Activated CD8-positive, alpha-beta memory T cell treated with anti-CD3 and anti-CD28 coated beads for 24 hours (primary cell): ENCODE measurements around the gene CCDC127.
"Not testable (repeated sequence)": the region's sequence is repeated elsewhere in the genome, so short reads cannot be mapped to it uniquely, and the experiment has no call there.

Experiments
- DNase-seq: peaks from one replicate; pipeline ENCODE4 v3.0.0-alpha.2; 2020

CCDC127 gene, protein sequence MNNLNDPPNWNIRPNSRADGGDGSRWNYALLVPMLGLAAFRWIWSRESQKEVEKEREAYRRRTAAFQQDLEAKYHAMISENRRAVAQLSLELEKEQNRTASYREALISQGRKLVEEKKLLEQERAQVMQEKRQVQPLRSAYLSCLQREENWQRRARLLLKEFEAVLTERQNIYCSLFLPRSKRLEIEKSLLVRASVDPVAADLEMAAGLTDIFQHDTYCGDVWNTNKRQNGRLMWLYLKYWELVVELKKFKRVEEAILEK

GRCh38 chr5:217494-218456 is at the start of gene CCDC127, which contains the start of gene SDHA:
CCDC127 (minus strand) TSS chr5:218153; CDS start chr5:216849, 1,304 bp downstream.
SDHA (plus strand) TSS chr5:218320; CDS start chr5:218356, 36 bp downstream.
- DNase-seq = peak; percentile 98

GRCh38 chr5:267716-268115 is 49.8 kb upstream of the CCDC127 start:
- peak; percentile 33 for DNase-seq

DNA sequence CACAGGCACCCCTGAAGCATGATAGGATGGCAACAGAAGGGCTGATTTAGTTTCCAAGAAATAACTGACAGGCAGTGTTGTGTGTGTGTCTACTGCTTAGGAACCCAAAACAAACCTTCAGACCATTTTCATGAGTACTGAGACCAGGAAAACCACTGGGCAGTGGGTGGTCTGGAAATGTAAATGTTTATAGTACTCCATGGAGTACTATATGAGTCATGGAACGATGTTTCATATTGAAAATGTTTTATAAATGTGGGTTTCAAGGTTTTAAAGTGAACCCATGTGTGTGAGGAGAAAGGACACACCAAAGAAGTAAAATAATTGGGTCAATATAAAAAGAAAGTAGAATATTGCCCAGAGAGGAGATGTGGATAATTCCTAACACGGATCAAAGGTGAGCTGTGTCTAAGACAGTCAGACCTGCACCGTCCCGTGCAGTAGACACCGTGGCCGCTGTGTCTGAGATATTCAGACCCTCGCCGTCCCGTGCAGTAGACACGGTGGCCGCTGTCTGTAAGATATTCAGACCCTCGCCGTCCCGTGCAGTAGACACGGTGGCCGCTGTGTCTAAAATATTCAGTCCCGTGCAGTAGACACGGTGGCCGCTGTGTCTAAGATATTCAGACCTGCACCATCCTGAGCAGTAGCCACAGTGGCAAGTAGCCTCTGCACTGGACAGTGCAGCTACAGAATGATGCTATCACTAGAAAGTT is 48.5 kb upstream of the CCDC127 start:
- peak; percentile 26 for DNase-seq

DNA sequence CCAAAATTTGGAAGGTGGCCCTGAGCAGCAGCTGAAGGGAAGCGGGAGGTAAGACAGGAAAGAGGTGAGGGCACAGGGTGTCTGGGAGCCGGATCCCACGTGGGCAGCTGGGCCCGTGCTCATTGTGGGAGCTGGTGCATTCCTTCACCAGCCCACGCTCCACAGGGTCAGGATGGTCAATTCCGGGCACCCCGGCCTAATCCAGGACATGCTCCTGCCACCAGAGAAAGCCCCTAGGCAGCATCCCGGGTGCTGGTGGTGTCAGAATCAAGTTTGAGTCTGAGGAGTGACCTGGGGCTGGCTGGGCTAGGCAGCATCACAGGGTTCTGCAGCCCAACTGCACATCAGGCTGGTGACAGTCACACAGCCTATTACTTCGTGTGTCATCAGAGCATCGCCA is 46.4 kb upstream of the CCDC127 start:
- DNase-seq = peak; percentile 44

- peak; percentile 15 for DNase-seq
Observed at GRCh38 chr5:263275-263974, 45.5 kb upstream of the CCDC127 start.

DNA sequence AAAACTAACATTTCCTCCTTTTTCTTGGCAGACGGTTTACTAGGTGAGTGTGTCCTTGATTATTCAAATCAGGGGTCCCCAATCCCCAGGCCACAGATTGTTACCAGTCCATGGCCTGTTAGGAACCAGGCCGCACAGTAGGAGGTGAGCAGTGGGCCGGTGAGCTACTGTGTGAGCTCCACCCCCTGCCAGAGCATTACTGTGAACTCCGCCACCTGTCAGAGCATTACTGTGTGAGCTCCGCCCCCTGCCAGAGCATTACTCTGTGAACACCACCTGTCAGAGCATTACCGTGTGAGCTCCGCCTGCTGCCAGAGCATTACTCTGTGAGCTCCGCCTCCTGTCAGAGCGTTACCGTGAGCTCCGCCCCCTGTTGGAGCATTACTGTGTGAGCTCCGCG is 39.2 kb upstream of the CCDC127 start:
- DNase-seq = peak; percentile 17

DNA sequence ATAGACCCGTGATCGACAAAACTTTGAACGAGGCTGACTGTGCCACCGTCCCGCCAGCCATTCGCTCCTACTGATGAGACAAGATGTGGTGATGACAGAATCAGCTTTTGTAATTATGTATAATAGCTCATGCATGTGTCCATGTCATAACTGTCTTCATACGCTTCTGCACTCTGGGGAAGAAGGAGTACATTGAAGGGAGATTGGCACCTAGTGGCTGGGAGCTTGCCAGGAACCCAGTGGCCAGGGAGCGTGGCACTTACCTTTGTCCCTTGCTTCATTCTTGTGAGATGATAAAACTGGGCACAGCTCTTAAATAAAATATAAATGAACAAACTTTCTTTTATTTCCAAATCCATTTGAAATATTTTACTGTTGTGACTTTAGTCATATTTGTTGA is 38.4 kb upstream of the CCDC127 start:
- peak; percentile 35 for DNase-seq

- DNase-seq = not testable (repeated sequence)
Observed at GRCh38 chr5:255116-255515, 37.2 kb upstream of the CCDC127 start.

DNA sequence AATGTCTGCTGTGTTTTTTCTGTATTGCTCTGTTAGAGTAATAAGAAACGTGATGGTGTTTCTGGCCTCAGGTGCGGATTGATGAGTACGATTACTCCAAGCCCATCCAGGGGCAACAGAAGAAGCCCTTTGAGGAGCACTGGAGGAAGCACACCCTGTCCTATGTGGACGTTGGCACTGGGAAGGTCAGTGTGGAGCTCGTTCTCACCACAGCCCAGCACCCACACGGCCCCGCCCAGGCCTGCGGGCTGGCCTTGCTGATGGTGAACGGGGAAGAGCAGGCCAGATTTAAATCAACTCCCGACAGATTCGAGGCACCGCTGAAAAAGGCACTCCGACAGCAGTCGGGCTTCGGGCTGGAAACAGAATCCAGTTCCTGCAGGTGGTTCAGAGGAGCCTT is 36.4 kb upstream of the CCDC127 start:
- not testable (repeated sequence) for DNase-seq

- no peak for DNase-seq
Observed at GRCh38 chr5:252546-252945, 34.6 kb upstream of the CCDC127 start.

GRCh38 chr5:251975-252374 is 34.0 kb upstream of the CCDC127 start:
- DNase-seq = not testable (repeated sequence)

DNA sequence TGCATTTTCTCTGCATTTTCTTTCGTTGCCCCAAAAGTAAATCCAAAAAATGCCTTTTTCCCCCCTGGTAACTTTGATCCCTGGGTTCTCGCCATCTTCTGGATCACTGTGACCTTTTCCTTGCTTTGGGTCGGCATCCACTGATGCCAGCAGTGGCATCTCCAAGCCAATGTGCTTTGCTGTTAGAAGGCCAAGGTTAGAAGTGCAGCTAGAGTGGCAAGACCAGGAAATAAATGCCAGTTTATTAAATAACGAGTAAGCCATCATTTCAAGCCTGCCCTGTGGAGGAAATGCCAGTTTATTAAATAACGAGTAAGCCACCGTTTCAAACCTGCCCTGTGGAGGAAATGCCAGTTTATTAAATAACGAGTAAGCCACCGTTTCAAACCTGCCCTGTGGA is 33.6 kb upstream of the CCDC127 start:
- DNase-seq = peak; percentile 9

DNA sequence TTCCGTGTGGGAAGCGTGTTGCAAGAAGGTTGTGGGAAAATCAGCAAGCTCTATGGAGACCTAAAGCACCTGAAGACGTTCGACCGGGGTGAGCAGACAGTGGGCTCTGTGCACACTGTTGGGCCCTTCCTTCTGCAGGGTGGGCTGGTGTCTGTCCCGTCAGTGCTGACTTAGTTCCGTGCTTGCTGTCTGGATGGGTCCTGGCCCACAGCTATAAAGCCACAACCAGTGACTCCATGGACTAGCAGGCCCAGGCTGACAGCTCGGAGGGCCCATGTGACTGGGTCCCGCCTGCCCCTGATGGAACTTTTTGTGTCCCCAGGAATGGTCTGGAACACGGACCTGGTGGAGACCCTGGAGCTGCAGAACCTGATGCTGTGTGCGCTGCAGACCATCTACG is 33.1 kb upstream of the CCDC127 start:
- DNase-seq = peak; percentile 41

- peak; percentile 42 for DNase-seq
Observed at GRCh38 chr5:250396-250795, 32.4 kb upstream of the CCDC127 start.

GRCh38 chr5:245717-246116 is 27.8 kb upstream of the CCDC127 start:
- peak; percentile 15 for DNase-seq

GRCh38 chr5:243683-244367 is 25.9 kb upstream of the CCDC127 start:
- DNase-seq = not testable (repeated sequence)

DNA sequence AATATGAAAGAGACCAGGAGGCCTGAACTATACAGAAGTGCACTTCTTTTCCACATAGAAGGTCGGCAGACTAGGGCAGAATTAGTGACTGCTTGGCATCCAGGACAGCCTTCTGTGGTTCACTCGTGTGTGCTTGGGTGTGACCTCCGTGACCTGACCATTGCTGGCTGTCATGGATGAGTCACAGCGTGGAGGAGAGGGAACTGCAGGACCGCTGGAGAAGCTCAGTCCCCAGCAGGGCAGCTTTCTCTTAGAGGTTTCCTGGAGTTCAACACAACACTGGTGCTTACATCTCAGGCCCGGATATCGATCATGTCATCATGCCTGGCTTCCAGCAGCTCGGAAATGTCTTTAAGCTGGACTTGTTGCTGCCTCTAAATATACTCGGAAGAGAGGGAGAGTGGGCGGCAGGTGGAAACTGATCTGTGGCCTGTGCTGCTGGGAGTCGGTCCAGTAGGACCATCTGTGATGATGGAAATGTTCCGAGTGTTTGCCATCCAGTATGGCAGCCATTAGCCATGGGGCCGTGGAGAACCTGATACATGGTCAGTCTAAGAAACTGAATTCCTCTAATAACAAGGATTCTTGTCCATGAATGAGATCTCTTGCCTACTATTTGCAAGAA is 23.2 kb upstream of the CCDC127 start:
- DNase-seq = not testable (repeated sequence)

- not testable (repeated sequence) for DNase-seq
Observed at GRCh38 chr5:240550-240949, 22.6 kb upstream of the CCDC127 start.

DNA sequence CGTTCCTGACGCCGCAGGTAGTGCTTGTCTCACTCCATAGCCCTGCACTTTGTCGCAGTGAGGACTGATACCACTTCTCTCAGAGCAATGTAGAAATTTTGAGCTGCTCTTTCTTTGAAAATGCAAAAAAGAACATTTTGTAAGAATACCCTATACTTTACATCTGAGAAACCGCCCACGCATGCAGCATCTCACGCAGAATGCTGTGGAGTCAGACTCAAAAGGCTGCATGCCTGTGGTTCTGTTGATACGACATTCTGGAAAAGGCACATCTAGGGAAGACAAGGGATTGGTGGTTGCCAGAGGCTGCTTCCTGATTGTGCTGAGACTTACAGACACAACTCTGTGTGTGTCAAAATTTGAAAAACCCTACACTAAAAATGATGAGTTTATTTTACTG is 20.0 kb upstream of the CCDC127 start:
- not testable (repeated sequence) for DNase-seq

GRCh38 chr5:235527-235926 is 17.6 kb upstream of the CCDC127 start:
- not testable (repeated sequence) for DNase-seq

- peak; percentile 17 for DNase-seq
Observed at GRCh38 chr5:234450-234849, 16.5 kb upstream of the CCDC127 start.
